HepG2 (cell line): Measurements from ENCODE around the gene CFAP43. TPM values are rescaled to one million over a fixed set of nuclear protein-coding genes. Genes with fewer than 3 reads are reported as not detected.

Source experiments
- CEBPB ChIP-seq: IDR thresholded peaks from 2 replicates; pipeline ENCODE4 v1.6.1; 2011; ENCODE audit warnings: low read depth, low read length, improper control_type of control experiment, borderline replicate concordance
- DR1 ChIP-seq: sonication (generic); formaldehyde crosslinking; IDR thresholded peaks from 2 replicates; pipeline ENCODE4 v1.8.0; 2021; ENCODE audit warnings: mild to moderate bottlenecking, missing genetic modification reagents, inconsistent platforms
- ELF3 ChIP-seq: IDR thresholded peaks from 2 replicates; pipeline ENCODE4 v1.6.1; 2016; ENCODE audit warnings: missing genetic modification reagents, missing compliant biosample characterization
- FOXA1 ChIP-seq, 2 experiments: fragments of 450-650 bp in 1 of 2; sonication (generic) in 1 of 2; formaldehyde crosslinking in 1 of 2; IDR thresholded peaks; 2 replicates each; pipeline versions ENCODE4 v1.4.0 to v1.6.1; 2016 to 2020; ENCODE audit warnings: missing genetic modification reagents in 1 of 2
- HDAC6 ChIP-seq: fragments of 200-600 bp; sonication (generic); IDR thresholded peaks from 2 replicates; pipeline ENCODE4 v1.7.0; 2017; ENCODE audit warnings: mild to moderate bottlenecking, antibody characterized with exemption, low read length, low read depth
- ISX ChIP-seq: sonication (generic); formaldehyde crosslinking; conservative IDR thresholded peaks from 2 replicates; pipeline ENCODE4 v1.5.0; 2020; ENCODE audit warnings: missing genetic modification reagents
- LCORL ChIP-seq, 2 experiments: fragments of 450-650 bp in 1 of 2; sonication (generic) in 1 of 2; formaldehyde crosslinking in 1 of 2; IDR thresholded peaks; 2 replicates each; pipeline versions ENCODE4 v1.5.0 to v1.6.1; 2017 to 2020; ENCODE audit warnings: antibody characterized with exemption in 1 of 2, missing genetic modification reagents in 1 of 2
- MAFF ChIP-seq: IDR thresholded peaks from 2 replicates; pipeline ENCODE4 v1.6.1; 2011; ENCODE audit warnings: low read depth, low read length, improper control_type of control experiment
- MLXIP ChIP-seq: sonication (generic); formaldehyde crosslinking; IDR thresholded peaks from 2 replicates; pipeline ENCODE4 v1.9.0; 2021; ENCODE audit warnings: missing genetic modification reagents, borderline replicate concordance
- NCOA5 ChIP-seq: sonication (generic); formaldehyde crosslinking; IDR thresholded peaks from 2 replicates; pipeline ENCODE4 v1.4.0; 2020; ENCODE audit warnings: missing genetic modification reagents
- PAWR ChIP-seq: sonication (generic); formaldehyde crosslinking; IDR thresholded peaks from 2 replicates; pipeline ENCODE4 v1.4.0; 2020; ENCODE audit warnings: missing genetic modification reagents, mild to moderate bottlenecking, borderline replicate concordance
- POLR2AphosphoS5 ChIP-seq: IDR thresholded peaks from 2 replicates; pipeline ENCODE4 v1.6.1; 2012; ENCODE audit warnings: low read depth, low read length
- PPARG ChIP-seq: conservative IDR thresholded peaks from 2 replicates; pipeline ENCODE4 v1.6.1; 2016; ENCODE audit warnings: missing biosample characterization, missing genetic modification reagents
- RAD51 ChIP-seq: fragments of 450-650 bp; IDR thresholded peaks from 2 replicates; pipeline ENCODE4 v1.6.1; 2016; ENCODE audit warnings: borderline replicate concordance
- RELA ChIP-seq: sonication (generic); formaldehyde crosslinking; IDR thresholded peaks from 2 replicates; pipeline ENCODE4 v1.4.0; 2020; ENCODE audit warnings: missing genetic modification reagents
- REXO4 ChIP-seq: sonication (generic); formaldehyde crosslinking; IDR thresholded peaks from 2 replicates; pipeline ENCODE4 v1.8.0; 2022; ENCODE audit warnings: missing genetic modification reagents, mild to moderate bottlenecking, borderline replicate concordance
- SRSF4 ChIP-seq: fragments of 200-400 bp; formaldehyde crosslinking; IDR thresholded peaks from one replicate; pipeline ENCODE4 v1.6.1; 2018; ENCODE audit warnings: mild to moderate bottlenecking, low read depth, low read length, moderate library complexity; ENCODE audit not compliant: poor library complexity, severe bottlenecking
- TBX2 ChIP-seq: sonication (generic); formaldehyde crosslinking; IDR thresholded peaks from 2 replicates; pipeline ENCODE4 v1.5.0; 2020; ENCODE audit warnings: missing genetic modification reagents, mild to moderate bottlenecking, borderline replicate concordance
- XBP1 ChIP-seq: sonication (generic); formaldehyde crosslinking; IDR thresholded peaks from 2 replicates; pipeline ENCODE4 v1.5.0; 2020; ENCODE audit warnings: missing genetic modification reagents
- ZKSCAN1 ChIP-seq: fragments of 150-350 bp; IDR thresholded peaks from 2 replicates; pipeline ENCODE4 v1.6.1; 2014; ENCODE audit warnings: low read length
- ZNF143 ChIP-seq: sonication (generic); formaldehyde crosslinking; IDR thresholded peaks from 2 replicates; pipeline ENCODE4 v1.4.0; 2020; ENCODE audit warnings: missing genetic modification reagents
- ZNF33A ChIP-seq: sonication (generic); formaldehyde crosslinking; IDR thresholded peaks from 2 replicates; pipeline ENCODE4 v1.5.1; 2020; ENCODE audit warnings: missing genetic modification reagents, mild to moderate bottlenecking, moderate library complexity, borderline replicate concordance
- ZNF563 ChIP-seq: sonication (generic); formaldehyde crosslinking; IDR thresholded peaks from 2 replicates; pipeline ENCODE4 v1.8.0; 2022; ENCODE audit warnings: mild to moderate bottlenecking, moderate library complexity, missing genetic modification reagents
- ZNF790 ChIP-seq: sonication (generic); formaldehyde crosslinking; IDR thresholded peaks from 2 replicates; pipeline ENCODE4 v1.8.0; 2022; ENCODE audit warnings: missing genetic modification reagents, mild to moderate bottlenecking, borderline replicate concordance
- ZNF839 ChIP-seq: sonication (generic); formaldehyde crosslinking; IDR thresholded peaks from 2 replicates; pipeline ENCODE4 v1.4.0; 2020; ENCODE audit warnings: missing genetic modification reagents, mild to moderate bottlenecking, borderline replicate concordance
- ZNF879 ChIP-seq: sonication (generic); formaldehyde crosslinking; IDR thresholded peaks from 2 replicates; pipeline ENCODE4 v1.8.1; 2023; ENCODE audit warnings: missing genetic modification reagents
- ZSCAN5A ChIP-seq: sonication (generic); formaldehyde crosslinking; IDR thresholded peaks from 2 replicates; pipeline ENCODE4 v1.8.0; 2022; ENCODE audit warnings: mild to moderate bottlenecking, missing genetic modification reagents, borderline replicate concordance
- polyA plus RNA-seq, 8 experiments: library from polyadenylated mRNA; depleted of rRNA in 3 of 8; stranded (reverse) in 7 of 8; unstranded in 1 of 8; fragments of >200 nt; fragmentation: Illumina TruSeq in 4 of 8; extraction: Trizol in 4 of 8; gene quantifications; 2 replicates each; pipeline versions ENCODE4 v1.2.1 to v1.2.3, GENCODE V29; 2011 to 2016; ENCODE audit warnings: low read depth in 4 of 8, missing spikeins in 1 of 8, mixed read lengths in 1 of 8; ENCODE audit not compliant: insufficient read depth in 1 of 8
- total RNA-seq, 5 experiments: library from RNA; depleted of rRNA; stranded (reverse); fragments of >200 nt; fragmentation: Illumina TruSeq; extraction: Trizol; gene quantifications; 2 replicates each; pipeline ENCODE4 v1.2.3, GENCODE V29; 2016; ENCODE audit warnings: low read depth in 1 of 5

CFAP43 gene
- total and polyA plus RNA-seq, 2 of the 13 experiments (the other 11 are each of a cell fraction or from before 2014, with no cell fraction given), result 0.24 to 0.38 TPM

GRCh38 chr10:104231784-104232612, at the start of gene CFAP43 (continued):
- TF ChIP-seq MLXIP (CRISPR knock-in tag) (no peak), ISX (CRISPR knock-in tag) (0 out of 2 replicates have a peak, but pooled peaks have one; percentile 22), PPARG (CRISPR knock-in tag) (peak; percentile 47; the same call in 1 of the 2 replicates), POLR2AphosphoS5 (peak; percentile 34; the same call in 1 of the 2 replicates), ZKSCAN1 (no peak), ELF3 (CRISPR knock-in tag) (0 out of 2 replicates have a peak, but pooled peaks have one; percentile 11), SRSF4 (no peak), PAWR (no peak), CEBPB (no peak), ZNF790 (CRISPR knock-in tag) (no peak), ZNF563 (CRISPR knock-in tag) (peak; percentile 83), REXO4 (CRISPR knock-in tag) (no peak), RAD51 (no peak), ZNF839 (CRISPR knock-in tag) (no peak), DR1 (CRISPR knock-in tag) (0 out of 2 replicates have a peak, but pooled peaks have one; percentile 45), ZNF143 (no peak), RELA (CRISPR knock-in tag) (no peak), ZNF33A (CRISPR knock-in tag) (no peak), TBX2 (CRISPR knock-in tag) (peak; percentile 86), FOXA1 (IDR thresholded peaks at IDR 0.05) (no peak), FOXA1 (CRISPR knock-in tag; IDR thresholded peaks at IDR 0.05) (peak; percentile 88), LCORL (IDR thresholded peaks at IDR 0.05) (no peak), LCORL (CRISPR knock-in tag; IDR thresholded peaks at IDR 0.05) (0 out of 2 replicates have a peak, but pooled peaks have one; percentile 37), NCOA5 (CRISPR knock-in tag) (no peak), HDAC6 (no peak), ZNF879 (CRISPR knock-in tag) (no peak), MAFF (no peak), ZSCAN5A (CRISPR knock-in tag) (0 out of 2 replicates have a peak, but pooled peaks have one; percentile 19), XBP1 (CRISPR knock-in tag) (no peak)
